Spleen (tissue), 11 donors: Measurements from ENCODE around the gene B4GALNT2. TPM values are rescaled to one million over a fixed set of nuclear protein-coding genes. Genes with fewer than 3 reads are reported as not detected.
"Not testable (repeated sequence)": the region's sequence is repeated elsewhere in the genome, so short reads cannot be mapped to it uniquely, and the experiment has no call there.

ENCODE experiments used
- DNase-seq: peaks from one replicate; pipeline ENCODE4 v3.0.0-alpha.2; 2020
- H3K27ac ChIP-seq, 8 donors: fragments of 200-600 bp; sonication (generic) in 7 of 8; 1 replicate in 4 of 8; 2 replicates in 4 of 8; pipeline versions ENCODE4 v1.5.0 to v1.8.0; 2016 to 2021; ENCODE audit warnings: inconsistent platforms in 4 of 8, mild to moderate bottlenecking in 4 of 8, moderate library complexity in 1 of 8
- H3K27me3 ChIP-seq, 7 donors: fragments of 200-600 bp; sonication (generic) in 6 of 7; replicated peaks in 1 of 7; 1 replicate in 4 of 7; 2 replicates in 3 of 7; pipeline versions ENCODE4 v1.5.0 to v1.8.0; 2016 to 2021; ENCODE audit warnings: inconsistent platforms in 3 of 7, mild to moderate bottlenecking in 1 of 7
- H3K36me3 ChIP-seq, 6 donors: fragments of 200-600 bp; sonication (generic) in 5 of 6; 1 replicate in 4 of 6; 2 replicates in 2 of 6; pipeline versions ENCODE4 v1.5.0 to v1.8.0; 2016 to 2021; ENCODE audit warnings: inconsistent platforms in 2 of 6
- H3K4me1 ChIP-seq, 6 donors: fragments of 200-600 bp; sonication (generic) in 5 of 6; 1 replicate in 3 of 6; 2 replicates in 3 of 6; pipeline versions ENCODE4 v1.5.0 to v1.8.0; 2016 to 2021; ENCODE audit warnings: inconsistent platforms in 3 of 6
- H3K4me3 ChIP-seq, 8 donors: fragments of 200-600 bp; sonication (generic) in 7 of 8; 1 replicate in 4 of 8; 2 replicates in 4 of 8; pipeline versions ENCODE4 v1.5.0 to v1.8.0; 2016 to 2021; ENCODE audit warnings: inconsistent platforms in 4 of 8, mild to moderate bottlenecking in 4 of 8, moderate library complexity in 2 of 8
- H3K9me3 ChIP-seq, 8 donors: fragments of 200-600 bp; sonication (generic) in 7 of 8; 1 replicate in 4 of 8; 2 replicates in 4 of 8; pipeline versions ENCODE4 v1.5.0 to v1.8.0; 2016 to 2021; ENCODE audit warnings: inconsistent platforms in 4 of 8
- POLR2A ChIP-seq, 3 donors: fragments of 450-650 bp; IDR thresholded peaks; one replicate each; pipeline ENCODE4 v1.5.1; 2017; ENCODE audit warnings: antibody characterized with exemption in 3 of 3, mild to moderate bottlenecking in 1 of 3
- POLR2AphosphoS5 ChIP-seq, 3 donors: sonication (generic); formaldehyde crosslinking; IDR thresholded peaks; one replicate each; pipeline ENCODE4 v1.5.1; 2017; ENCODE audit warnings: antibody characterized with exemption in 3 of 3
- whole genome bisulfite sequencing, 5 donors: extraction: QIAGEN DNeasy Blood & Tissue Kit in 3 of 5; methylation state at CpG; one replicate each; pipeline versions ENCODE4 v1.1.5 to v1.1.7; 2013 to 2018; 5-methylcytosine and 5-hydroxymethylcytosine counted together
- intact Hi-C: fragments of 100-400 bp; cut with DNase I; formaldehyde crosslinking; loops from one replicate; pipeline ENCODE4 v1.15.0; 2023; ENCODE audit warnings: low total_unique reads
- polyA plus RNA-seq, 3 donors: library from polyadenylated mRNA; stranded (reverse); fragments of 200-250 nt; gene quantifications; one replicate each; pipeline ENCODE4 v1.2.1, GENCODE V29; 2013
- total RNA-seq, 7 donors: library from RNA; depleted of rRNA in 3 of 7; stranded (reverse); fragments of >200 nt in 3 of 7; fragmentation: NEBNext Ultra II Directional in 4 of 7; extraction: Animal tissue kit (Norgen Biotek cat#: 25700) in 4 of 7; gene quantifications; one replicate each; pipeline versions ENCODE4 v1.1.0 to v1.2.1, GENCODE V29; 2016 to 2021
- TF ChIP-seq, protein P1 (sequence below), 11 experiments: fragments of 200-600 bp in 7 of 11; fragments of 450-650 bp in 4 of 11; sonication (generic) in 4 of 11; IDR thresholded peaks in 8 of 11; conservative IDR thresholded peaks in 3 of 11; 1 replicate in 7 of 11; 2 replicates in 4 of 11; pipeline versions ENCODE4 v1.4.0 to v1.8.0; 2016 to 2021; ENCODE audit warnings: antibody characterized with exemption in 11 of 11, inconsistent platforms in 4 of 11, mild to moderate bottlenecking in 1 of 11
- donor health status: healthy with polysubstance abuse.
- donor health status: DM: no; HTN: no; CAD: no; lungs with moderate emphysema.
- donor health status: DM: no; HTN: no; CAD: no.
- donor health status: Bipolar disorder and iron deficiency.
- donor health status: healthy.
- donor health status: DM: no; HTN: no; CAD: no.
- donor health status: DM: yes; HTN: yes; CAD: no.

Gene B4GALNT2
- total and polyA plus RNA-seq, 10 donors, result 0.10 to 0.21 (median 0.18) TPM; not detected in 6

DNA sequence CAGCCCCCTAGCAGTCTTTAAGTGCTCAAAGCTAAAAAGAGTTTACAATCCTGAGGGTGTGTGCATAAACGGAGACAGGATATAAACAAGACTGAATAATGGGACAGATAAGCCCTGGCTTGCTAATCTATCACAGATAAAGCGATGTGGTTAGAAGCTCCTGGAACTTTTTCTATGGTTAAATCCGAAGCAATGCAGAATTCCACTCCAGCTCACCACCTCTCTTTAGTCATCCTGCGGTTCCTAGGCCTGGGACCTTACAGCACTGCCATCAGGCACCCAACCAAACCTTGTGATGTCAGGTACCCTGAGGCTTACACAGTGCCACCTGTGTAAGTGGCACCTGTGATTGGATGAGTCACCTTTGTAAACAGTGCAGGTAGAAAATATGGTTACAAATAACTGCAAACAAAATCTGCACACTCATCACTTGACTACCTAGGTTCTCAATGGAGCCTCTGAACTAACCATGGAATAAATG, 31.5 kb upstream of the B4GALNT2 start:
- WGBS, 5 donors, result 69 to 82% (median 73%) methylated on average over 4 of the region's 4 CpGs
- H3K4me3 ChIP-seq, result no peak overlapping the region
- intact Hi-C loops, result no loop called here
- DNase-seq, result no peak
- H3K27me3 ChIP-seq, result peaks cover 0 to 38% (median 0%) of the 10 kb centered on the region in 7 donors
- H3K9me3 ChIP-seq, result no peaks in the 10 kb centered on the region
- no peaks in the 10 kb centered on the region for H3K36me3 ChIP-seq
- TF ChIP-seq, protein P1, sequence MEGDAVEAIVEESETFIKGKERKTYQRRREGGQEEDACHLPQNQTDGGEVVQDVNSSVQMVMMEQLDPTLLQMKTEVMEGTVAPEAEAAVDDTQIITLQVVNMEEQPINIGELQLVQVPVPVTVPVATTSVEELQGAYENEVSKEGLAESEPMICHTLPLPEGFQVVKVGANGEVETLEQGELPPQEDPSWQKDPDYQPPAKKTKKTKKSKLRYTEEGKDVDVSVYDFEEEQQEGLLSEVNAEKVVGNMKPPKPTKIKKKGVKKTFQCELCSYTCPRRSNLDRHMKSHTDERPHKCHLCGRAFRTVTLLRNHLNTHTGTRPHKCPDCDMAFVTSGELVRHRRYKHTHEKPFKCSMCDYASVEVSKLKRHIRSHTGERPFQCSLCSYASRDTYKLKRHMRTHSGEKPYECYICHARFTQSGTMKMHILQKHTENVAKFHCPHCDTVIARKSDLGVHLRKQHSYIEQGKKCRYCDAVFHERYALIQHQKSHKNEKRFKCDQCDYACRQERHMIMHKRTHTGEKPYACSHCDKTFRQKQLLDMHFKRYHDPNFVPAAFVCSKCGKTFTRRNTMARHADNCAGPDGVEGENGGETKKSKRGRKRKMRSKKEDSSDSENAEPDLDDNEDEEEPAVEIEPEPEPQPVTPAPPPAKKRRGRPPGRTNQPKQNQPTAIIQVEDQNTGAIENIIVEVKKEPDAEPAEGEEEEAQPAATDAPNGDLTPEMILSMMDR (IDR thresholded peaks at IDR 0.05 in 8 of 11, conservative IDR thresholded peaks at IDR 0.05 in 3 of 11), result no peak
- TF ChIP-seq POLR2AphosphoS5 (IDR thresholded peaks at IDR 0.05) (no peak), POLR2A (IDR thresholded peaks at IDR 0.05) (no peak)
- no peaks in the 10 kb centered on the region for H3K4me1 ChIP-seq
- H3K27ac ChIP-seq, result no peak overlapping the region

DNA sequence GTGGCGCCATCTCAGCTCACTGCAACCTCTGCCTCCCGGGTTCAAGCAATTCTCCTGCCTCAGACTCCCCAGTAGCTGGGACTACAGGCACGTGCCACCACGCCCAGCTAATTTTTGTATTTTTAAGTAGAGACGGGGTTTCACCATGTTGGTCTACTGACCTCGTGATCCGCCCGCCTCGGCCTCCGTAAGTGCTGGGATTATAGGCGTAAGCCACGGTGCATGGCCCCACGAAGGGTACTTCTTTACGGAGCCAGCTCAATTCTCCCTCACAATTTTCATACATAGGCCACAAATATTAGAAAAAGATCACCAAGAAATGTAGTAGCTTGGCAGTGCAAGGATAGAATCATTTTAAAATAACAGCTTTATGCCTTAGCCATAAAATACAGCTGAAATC, 29.2 kb upstream of the B4GALNT2 start:
- H3K36me3 ChIP-seq, DNase-seq, H3K4me1 ChIP-seq, H3K9me3 ChIP-seq, H3K4me3 ChIP-seq, intact Hi-C loops, H3K27ac ChIP-seq: not testable (repeated sequence)
- WGBS, 5 donors, result 92 to 99% (median 95%) methylated on average over 14 of the region's 14 CpGs
- H3K27me3 ChIP-seq, result peaks cover 0 to 34% (median 0%) of the 10 kb centered on the region in 7 donors

DNA sequence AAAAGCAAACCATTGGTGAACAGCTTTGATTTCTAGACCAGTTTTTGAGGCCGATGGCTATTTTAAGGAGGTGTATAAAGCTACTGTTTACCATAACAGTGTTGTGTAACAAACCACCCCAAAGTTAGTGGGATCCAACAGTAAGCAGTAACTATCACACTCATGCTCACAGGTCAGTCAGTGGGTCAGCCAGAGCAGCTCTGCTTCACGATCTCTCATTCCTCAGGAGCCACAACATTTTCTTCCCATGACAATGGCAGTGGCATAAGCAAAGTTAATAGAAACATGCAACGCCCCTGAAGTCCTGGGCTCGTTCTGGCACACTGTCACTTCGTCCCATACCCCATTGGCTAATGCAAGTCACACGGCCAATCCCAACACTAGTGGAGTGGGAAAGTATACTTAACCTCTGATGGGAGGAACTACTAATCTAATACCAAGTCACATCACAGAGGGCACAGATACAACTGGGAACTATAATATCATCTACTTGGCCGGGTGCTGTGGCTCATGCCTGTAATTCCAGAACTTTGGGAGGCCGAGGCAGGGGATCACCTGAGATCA, 28.0 kb upstream of the B4GALNT2 start:
- Histone ChIP-seq H3K9me3 (no peaks in the 10 kb centered on the region), H3K27me3 (peaks cover 0 to 27% (median 0%) of the 10 kb centered on the region in 7 donors), H3K4me3 (no peak overlapping the region), H3K4me1 (no peaks in the 10 kb centered on the region), H3K36me3 (no peaks in the 10 kb centered on the region), H3K27ac (no peak overlapping the region)
- no peak for DNase-seq
- intact Hi-C loops, result no loop called here
- TF ChIP-seq POLR2AphosphoS5 (IDR thresholded peaks at IDR 0.05) (no peak), POLR2A (IDR thresholded peaks at IDR 0.05) (no peak)
- TF ChIP-seq, protein P1 (IDR thresholded peaks at IDR 0.05 in 8 of 11, conservative IDR thresholded peaks at IDR 0.05 in 3 of 11), result no peak
- 74 to 89% (median 80%) methylated on average over 7 to 8 of the region's 8 CpGs for WGBS, 5 donors

DNA sequence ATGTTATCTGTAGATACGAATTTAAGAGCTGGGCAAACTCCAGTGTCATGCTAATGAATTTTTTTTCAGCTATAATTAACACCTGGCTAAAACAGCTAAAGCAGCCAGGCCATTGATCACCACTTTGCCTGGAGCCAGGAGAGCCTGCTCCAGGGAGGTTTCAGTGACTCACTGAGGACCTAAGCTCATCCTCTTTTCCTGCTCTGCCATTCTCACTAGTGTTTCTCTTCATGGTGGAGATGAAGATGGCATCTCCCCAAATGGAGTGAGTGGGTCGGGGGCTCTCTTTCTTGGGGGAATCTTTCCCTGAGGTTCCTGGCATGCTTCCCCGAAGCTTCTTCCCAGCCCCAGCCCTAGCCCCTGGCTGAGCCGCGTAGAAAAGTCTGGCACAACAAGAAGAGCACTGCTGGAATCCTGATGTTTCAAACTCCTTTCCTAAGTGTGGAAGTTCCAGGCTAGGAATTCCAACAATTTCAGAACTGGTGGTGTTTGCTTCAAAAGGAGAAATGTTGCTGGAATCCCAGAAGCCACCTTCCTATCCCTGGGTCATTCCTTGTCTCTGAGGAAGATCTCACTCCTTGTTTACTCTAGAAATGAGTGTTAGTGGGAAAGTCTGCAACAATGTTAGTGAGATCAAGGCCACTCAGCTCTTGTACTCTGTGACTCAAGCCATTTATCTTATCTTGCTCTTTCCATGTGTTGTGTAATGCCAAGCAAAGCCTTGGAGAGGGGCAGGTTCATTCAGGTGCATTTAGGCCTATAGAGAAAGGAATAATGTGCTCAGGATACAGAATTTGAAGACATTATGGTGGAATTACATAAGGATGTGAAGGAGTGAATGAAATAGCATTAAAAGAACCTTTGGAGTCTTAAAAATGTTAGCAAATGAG, 26.0 kb upstream of the B4GALNT2 start:
- Histone ChIP-seq H3K36me3 (no peaks in the 10 kb centered on the region), H3K4me3 (no peak overlapping the region), H3K4me1 (no peaks in the 10 kb centered on the region), H3K27ac (no peak overlapping the region), H3K9me3 (no peaks in the 10 kb centered on the region), H3K27me3 (peaks cover 0 to 18% (median 0%) of the 10 kb centered on the region in 7 donors)
- DNase-seq, result no peak
- intact Hi-C loops, result no loop called here
- no peak for TF ChIP-seq POLR2AphosphoS5 (IDR thresholded peaks at IDR 0.05)
- TF ChIP-seq, protein P1 (IDR thresholded peaks at IDR 0.05 in 8 of 11, conservative IDR thresholded peaks at IDR 0.05 in 3 of 11), result no peak
- TF ChIP-seq POLR2A (IDR thresholded peaks at IDR 0.05), result no peak
- 64 to 88% (median 77%) methylated on average over 5 of the region's 5 CpGs for WGBS, 5 donors
